ENCODE data around the gene CADPS2. TPM values are rescaled to one million over a fixed set of nuclear protein-coding genes. Genes with fewer than 3 reads are reported as not detected.

Gene CADPS2
- total and polyA plus RNA-seq, 2 of the 8 experiments (the other 6 are each of a cell fraction or from before 2014, with no cell fraction given), result 8.9 to 22.3 TPM

DNA sequence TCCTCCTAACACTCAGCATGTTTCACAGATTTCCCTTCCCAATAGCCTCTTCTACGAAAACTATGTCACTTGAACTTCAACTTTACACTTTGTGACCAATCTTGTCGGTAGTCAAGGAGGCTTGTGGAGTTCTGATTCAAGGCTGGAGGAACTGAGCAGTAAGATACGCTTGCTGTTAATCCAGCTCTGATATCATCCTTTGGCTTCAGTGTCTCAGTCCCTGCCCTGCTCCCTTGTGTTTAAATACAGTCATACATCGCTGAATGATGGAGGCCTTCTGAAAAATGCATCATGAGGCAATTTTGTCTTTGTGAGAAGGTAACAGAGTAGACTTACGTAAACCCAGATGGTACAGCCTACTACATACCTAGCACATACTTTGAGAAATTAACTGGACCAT, 360.9 kb downstream of the CADPS2 start:
- Histone ChIP-seq H3K27me3 (replicated peaks in 1 of 4; ENCODE audit: control insufficient read depth in 3 of 4, extremely low read depth in 1 of 4, insufficient read depth in 3 of 4, low read length in 3 of 4) (no peaks in the 10 kb centered on the region), H2BK120ac (replicated peaks; ENCODE audit: low read depth, low read length) (no peak overlapping the region), H3K79me1 (ENCODE audit: low read depth, low read length) (no peaks in the 10 kb centered on the region), H3K4me2 (ENCODE audit: insufficient read depth in 1 of 2, low read depth in 2 of 2, low read length in 2 of 2) (no peak overlapping the region), H3K9ac (replicated peaks in 1 of 4; ENCODE audit: extremely low read depth in 1 of 4, low read depth in 3 of 4, low read length in 3 of 4) (no peak overlapping the region), H2BK15ac (ENCODE audit: low read length) (no peak overlapping the region), H2BK20ac (ENCODE audit: low read length) (no peak overlapping the region), H3K79me2 (ENCODE audit: control insufficient read depth in 1 of 2, insufficient read depth in 2 of 2, low read length in 2 of 2) (no peaks in the 10 kb centered on the region), H2BK12ac (ENCODE audit: low read depth, low read length) (0 out of 2 replicates have a peak overlapping the region, but pooled peaks have one; percentile 20), H3K18ac (ENCODE audit: extremely low read depth, low read length) (no peak overlapping the region), H3K23ac (ENCODE audit: insufficient read length) (no peak overlapping the region), H3K9me3 (ENCODE audit: insufficient read depth in 2 of 2, low read depth in 1 of 2, low read length in 1 of 2) (no peaks in the 10 kb centered on the region), H3K14ac (ENCODE audit: insufficient read length) (no peak overlapping the region), H4K91ac (replicated peaks; ENCODE audit: insufficient read length, low read length) (no peak overlapping the region), H3K4me1 (replicated peaks in 1 of 4; ENCODE audit: control insufficient read depth in 3 of 4, insufficient read depth in 4 of 4, low read length in 3 of 4) (peaks cover 0 to 8% (median 3%) of the 10 kb centered on the region in 4 experiments; a peak in 3 of 7 replicates), H3K36me3 (ENCODE audit: control insufficient read depth in 2 of 4, insufficient read depth in 4 of 4, low read length in 3 of 4) (no peaks in the 10 kb centered on the region), H2BK5ac (ENCODE audit: low read depth, low read length) (no peak overlapping the region; the same call in 1 of the 2 replicates), H3K4me3 (ENCODE audit: extremely low read depth in 1 of 4, insufficient read depth in 2 of 4, low read depth in 3 of 4, low read length in 4 of 4) (no peak overlapping the region), H2AFZ (ENCODE audit: low read length) (no peak overlapping the region), H3K27ac (ENCODE audit: low read depth, low read length) (no peak overlapping the region), H4K20me1 (replicated peaks in 1 of 2; ENCODE audit: control insufficient read depth in 1 of 2, insufficient read depth in 2 of 2, low read length in 2 of 2) (no peaks in the 10 kb centered on the region), H3K56ac (replicated peaks; ENCODE audit: insufficient read length, low read depth, low read length) (no peak overlapping the region), H3K23me2 (ENCODE audit: low read depth, low read length) (no peaks in the 10 kb centered on the region; the same call in 1 of the 2 replicates), H4K8ac (ENCODE audit: extremely low read depth, insufficient read depth, low read length) (no peak overlapping the region), H3K4ac (replicated peaks; ENCODE audit: insufficient read length, low read depth, low read length) (no peak overlapping the region), H4K5ac (ENCODE audit: insufficient read length, low read depth, low read length) (no peak overlapping the region), H2AK5ac (ENCODE audit: low read depth, low read length) (no peak overlapping the region)
- TF ChIP-seq TAF7 (optimal IDR thresholded peaks at IDR 0.05; ENCODE audit: borderline replicate concordance, low read depth, low read length) (no peak), RAD21 (IDR thresholded peaks at IDR 0.05 in 1 of 2, conservative IDR thresholded peaks at IDR 0.05 in 1 of 2; ENCODE audit: low read depth in 2 of 2, low read length in 2 of 2) (0 out of 4 replicates have a peak, but pooled peaks of 1 of the 2 experiments have one; percentile 3)
- POLR2A ChIA-PET (ENCODE audit: partially characterized antibody), result no interaction called here
- WGBS, 2 experiments (ENCODE audit: extremely low coverage in 1 of 2, insufficient coverage in 1 of 2, insufficient read length in 1 of 2, insufficient replicate concordance in 2 of 2, low coverage in 1 of 2, low lambda C conversion rate in 2 of 2, missing lambda C conversion rate in 1 of 2), result 91% methylated on average over 5 of the region's 5 CpGs; no CpG with 5 or more reads in 1 of the 2 experiments
- no peak for DNase-seq (ENCODE audit: low read depth in 1 of 2, low spot score in 2 of 2)
- no peak for FAIRE-seq
- CTCF ChIA-PET (ENCODE audit: partially characterized antibody), result interaction anchor here (0.7 to 3.4 kb wide), 9 partner anchors 27 to 307 kb away, joined by 3 to 15 read pairs (median 4); no protein-coding TSS in a partner anchor

Data from H1 (cell line).